NCI-H2227 (cell line): ENCODE data around the gene TMEM54.

Source experiments
- DNase-seq: peaks from one replicate; lab custom pipeline; 2025; ENCODE audit not compliant: unreplicated experiment; lab: John Stamatoyannopoulos, UW

TMEM54 gene

GRCh38 chr1:32864375-32865019 is 36.7 kb downstream of the TMEM54 start:
- DNase-seq = no peak

- no peak for DNase-seq
These were observed 37.3 kb downstream of the TMEM54 start for GRCh38 chr1:32863881-32864245.

GRCh38 chr1:32863218-32863880 is 37.8 kb downstream of the TMEM54 start:
- no peak for DNase-seq

- DNase-seq = no peak
These were observed 39.1 kb downstream of the TMEM54 start for GRCh38 chr1:32861904-32862695.

GRCh38 chr1:32860566-32860965 is 40.6 kb downstream of the TMEM54 start:
- DNase-seq = no peak

- no peak for DNase-seq
These were observed 41.3 kb downstream of the TMEM54 start for GRCh38 chr1:32859915-32860314.

- DNase-seq = no peak
These were observed 42.4 kb downstream of the TMEM54 start for GRCh38 chr1:32858791-32859190.

GRCh38 chr1:32858136-32858535 is 43.1 kb downstream of the TMEM54 start:
- DNase-seq = no peak

- DNase-seq = no peak
These were observed 45.1 kb downstream of the TMEM54 start for GRCh38 chr1:32855861-32856617.

- DNase-seq = no peak
These were observed 52.7 kb downstream of the TMEM54 start for GRCh38 chr1:32848354-32849063.
